ENCODE results near the gene ANKRD16. TPM values are rescaled to one million over a fixed set of nuclear protein-coding genes. Genes with fewer than 3 reads are reported as not detected.

The ANKRD16 gene
- total and polyA plus RNA-seq, 2 of the 8 experiments (the other 6 are each of a cell fraction or from before 2014, with no cell fraction given) = 8.2 to 12.7 TPM

DNA sequence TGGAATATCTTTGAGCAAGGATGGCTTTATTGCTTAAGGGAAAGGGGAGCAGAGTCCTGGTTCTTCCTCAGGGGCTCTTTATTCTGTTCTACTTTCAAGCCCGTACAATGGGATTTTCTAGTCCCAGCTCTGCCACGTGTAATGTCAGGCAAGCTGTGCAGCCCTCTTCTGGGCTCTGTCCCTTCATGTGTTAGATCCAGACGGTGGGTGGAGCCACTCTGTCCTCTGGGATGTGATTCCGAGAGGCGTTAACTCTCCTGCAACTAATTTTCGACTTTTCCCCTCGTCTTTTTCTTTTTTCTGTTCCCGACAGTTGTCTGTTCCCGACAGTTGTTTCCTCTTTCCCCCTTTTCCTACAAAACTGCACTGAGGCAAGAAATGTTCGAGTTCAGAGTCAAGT lies 35.2 kb upstream of the ANKRD16 start:
- Histone ChIP-seq H3K79me2 (ENCODE audit: control insufficient read depth in 1 of 2, insufficient read depth in 2 of 2, low read length in 2 of 2) (no peaks in the 10 kb centered on the region), H3K4ac (replicated peaks; ENCODE audit: insufficient read length, low read depth, low read length) (no peak overlapping the region)
- FAIRE-seq = no peak

More for the DNA sequence above, 35.2 kb upstream of the ANKRD16 start:
- Histone ChIP-seq H3K9me3 (ENCODE audit: insufficient read depth in 2 of 2, low read depth in 1 of 2, low read length in 1 of 2) (no peaks in the 10 kb centered on the region), H3K27me3 (replicated peaks in 1 of 4; ENCODE audit: control insufficient read depth in 3 of 4, extremely low read depth in 1 of 4, insufficient read depth in 3 of 4, low read length in 3 of 4) (no peaks in the 10 kb centered on the region), H2BK15ac (ENCODE audit: low read length) (no peak overlapping the region), H2BK5ac (ENCODE audit: low read depth, low read length) (no peak overlapping the region), H3K27ac (ENCODE audit: low read depth, low read length) (no peak overlapping the region), H3K79me1 (ENCODE audit: low read depth, low read length) (no peaks in the 10 kb centered on the region), H3K14ac (ENCODE audit: insufficient read length) (no peak overlapping the region), H3K23ac (ENCODE audit: insufficient read length) (no peak overlapping the region), H3K4me1 (replicated peaks in 1 of 4; ENCODE audit: control insufficient read depth in 3 of 4, insufficient read depth in 4 of 4, low read length in 3 of 4) (no peaks in the 10 kb centered on the region), H2BK20ac (ENCODE audit: low read length) (no peak overlapping the region), H3K36me3 (ENCODE audit: control insufficient read depth in 2 of 4, insufficient read depth in 4 of 4, low read length in 3 of 4) (peaks cover 42 to 81% (median 73%) of the 10 kb centered on the region in 4 experiments), H3K56ac (replicated peaks; ENCODE audit: insufficient read length, low read depth, low read length) (no peak overlapping the region), H4K8ac (ENCODE audit: extremely low read depth, insufficient read depth, low read length) (no peak overlapping the region), H4K20me1 (replicated peaks in 1 of 2; ENCODE audit: control insufficient read depth in 1 of 2, insufficient read depth in 2 of 2, low read length in 2 of 2) (peaks cover 0 to 4% of the 10 kb centered on the region in 2 experiments), H3K9ac (replicated peaks in 1 of 4; ENCODE audit: extremely low read depth in 1 of 4, low read depth in 3 of 4, low read length in 3 of 4) (no peak overlapping the region), H3K4me3 (ENCODE audit: extremely low read depth in 1 of 4, insufficient read depth in 2 of 4, low read depth in 3 of 4, low read length in 4 of 4) (no peak overlapping the region), H2BK12ac (ENCODE audit: low read depth, low read length) (no peak overlapping the region), H3K4me2 (ENCODE audit: insufficient read depth in 1 of 2, low read depth in 2 of 2, low read length in 2 of 2) (no peak overlapping the region), H4K5ac (ENCODE audit: insufficient read length, low read depth, low read length) (no peak overlapping the region), H2BK120ac (replicated peaks; ENCODE audit: low read depth, low read length) (no peak overlapping the region), H3K18ac (ENCODE audit: extremely low read depth, low read length) (no peak overlapping the region), H2AFZ (ENCODE audit: low read length) (no peak overlapping the region), H4K91ac (replicated peaks; ENCODE audit: insufficient read length, low read length) (no peak overlapping the region), H2AK5ac (ENCODE audit: low read depth, low read length) (no peak overlapping the region), H3K23me2 (ENCODE audit: low read depth, low read length) (no peaks in the 10 kb centered on the region)
- POLR2A ChIA-PET (ENCODE audit: partially characterized antibody) = no interaction called here
- CTCF ChIA-PET (ENCODE audit: partially characterized antibody) = no interaction called here
- TF ChIP-seq SIX5 (IDR thresholded peaks at IDR 0.05; ENCODE audit: low read depth, low read length) = no peak
- no peak for TF ChIP-seq SP2 (IDR thresholded peaks at IDR 0.05; ENCODE audit: low read length)
- TF ChIP-seq BCL11A (IDR thresholded peaks at IDR 0.05; ENCODE audit: low read depth in 2 of 2, low read length in 2 of 2) = no peak
- TF ChIP-seq RXRA (IDR thresholded peaks at IDR 0.05; ENCODE audit: insufficient read depth, low read depth, low read length) = no peak
- no peak for TF ChIP-seq KDM1A (IDR thresholded peaks at IDR 0.05; ENCODE audit: borderline replicate concordance, low read length)
- no peak for TF ChIP-seq BACH1 (IDR thresholded peaks at IDR 0.05; ENCODE audit: low read length)
- TF ChIP-seq, protein P1, sequence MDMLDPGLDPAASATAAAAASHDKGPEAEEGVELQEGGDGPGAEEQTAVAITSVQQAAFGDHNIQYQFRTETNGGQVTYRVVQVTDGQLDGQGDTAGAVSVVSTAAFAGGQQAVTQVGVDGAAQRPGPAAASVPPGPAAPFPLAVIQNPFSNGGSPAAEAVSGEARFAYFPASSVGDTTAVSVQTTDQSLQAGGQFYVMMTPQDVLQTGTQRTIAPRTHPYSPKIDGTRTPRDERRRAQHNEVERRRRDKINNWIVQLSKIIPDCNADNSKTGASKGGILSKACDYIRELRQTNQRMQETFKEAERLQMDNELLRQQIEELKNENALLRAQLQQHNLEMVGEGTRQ (IDR thresholded peaks at IDR 0.05; ENCODE audit: low read length) = no peak
- TF ChIP-seq SIN3A (conservative IDR thresholded peaks at IDR 0.05 in 1 of 2, IDR thresholded peaks at IDR 0.05 in 1 of 2; ENCODE audit: low read depth in 1 of 2, low read length in 2 of 2) = no peak
- no peak for TF ChIP-seq YY1 (IDR thresholded peaks at IDR 0.05; ENCODE audit: low read depth, low read length)
- TF ChIP-seq SP4 (IDR thresholded peaks at IDR 0.05; ENCODE audit: low read length) = no peak
- no peak for TF ChIP-seq JUN (IDR thresholded peaks at IDR 0.05; ENCODE audit: low read depth, low read length)
- TF ChIP-seq FOSL1 (IDR thresholded peaks at IDR 0.05; ENCODE audit: insufficient read depth, low read depth, low read length) = no peak
- TF ChIP-seq TAF7 (optimal IDR thresholded peaks at IDR 0.05; ENCODE audit: borderline replicate concordance, low read depth, low read length) = no peak
- WGBS, 2 experiments (ENCODE audit: extremely low coverage in 1 of 2, insufficient coverage in 1 of 2, insufficient read length in 1 of 2, insufficient replicate concordance in 2 of 2, low coverage in 1 of 2, low lambda C conversion rate in 2 of 2, missing lambda C conversion rate in 1 of 2) = 95% methylated on average over 10 of the region's 10 CpGs; no CpG with 5 or more reads in 1 of the 2 experiments
- DNase-seq (ENCODE audit: low read depth in 1 of 2, low spot score in 2 of 2) = no peak
